ENCODE results near the gene NFATC4.

NFATC4 gene

DNA sequence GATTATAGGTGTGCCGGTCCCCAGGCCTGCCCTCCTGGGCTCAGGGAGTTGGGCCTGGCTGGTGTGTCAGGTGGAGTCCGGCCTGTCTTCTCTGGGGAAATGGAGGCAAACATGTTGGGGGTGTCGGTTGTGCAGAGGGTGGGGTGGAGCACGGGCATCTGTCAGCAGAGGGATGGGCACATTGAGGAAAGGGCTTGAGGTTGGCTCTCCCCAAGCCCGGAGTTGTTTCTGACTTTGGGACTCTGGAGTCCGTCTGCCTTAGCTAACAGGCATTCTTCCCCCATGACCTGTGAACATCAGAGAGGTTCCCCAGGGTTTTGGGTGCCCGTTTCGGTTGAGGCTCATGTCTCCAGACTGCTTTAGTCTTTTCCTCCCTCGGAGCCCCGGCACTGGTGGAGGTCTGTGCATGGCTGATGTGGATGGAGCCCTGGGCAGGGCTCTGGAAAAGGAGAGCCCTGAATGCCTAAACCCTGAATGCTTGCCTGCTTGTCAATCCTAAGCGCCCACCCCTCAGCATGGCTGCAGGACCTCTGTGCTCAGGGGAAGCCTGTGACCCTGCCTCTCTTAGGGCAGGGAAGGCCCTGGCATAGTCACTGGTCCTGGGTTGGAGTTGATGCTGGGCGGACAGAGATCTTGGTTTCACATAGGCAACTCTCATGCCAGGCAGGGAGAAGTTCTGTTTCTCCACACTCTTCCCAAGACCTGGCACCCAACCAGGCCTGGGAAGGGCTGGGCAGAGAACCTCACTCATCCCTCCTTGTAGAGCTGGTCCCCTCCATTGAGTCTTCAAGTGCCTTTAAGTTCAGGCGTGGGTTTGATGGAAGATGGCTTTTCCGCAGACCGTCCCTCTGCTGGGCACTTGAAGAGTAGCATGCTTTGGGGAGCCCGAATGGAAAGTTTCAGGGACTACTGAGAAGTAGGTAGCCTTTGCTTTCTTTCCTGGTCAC is 43.7 kb downstream of the NFATC4 start:
- DNase-seq, result peak; percentile 3

DNA sequence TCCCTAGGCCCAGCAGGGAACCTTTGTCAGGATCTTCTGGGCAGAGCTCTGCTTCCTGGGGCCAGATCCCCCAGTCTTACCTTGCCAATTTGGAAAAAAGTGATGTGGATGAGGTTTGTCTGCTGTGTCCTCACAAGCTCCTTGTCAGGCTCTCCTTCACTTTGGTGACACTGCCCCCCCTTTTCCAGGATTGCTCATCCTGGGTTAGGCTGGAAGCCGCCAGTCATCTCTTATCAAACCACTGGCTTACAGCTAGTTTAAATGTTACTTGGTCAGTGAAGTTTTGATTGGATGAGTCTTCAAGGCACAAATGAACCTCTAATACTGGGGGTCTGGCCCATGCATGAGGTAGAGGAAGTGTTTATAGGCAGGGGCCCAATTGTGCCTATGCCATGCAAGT is 46.1 kb downstream of the NFATC4 start:
- DNase-seq, result no peak

DNA sequence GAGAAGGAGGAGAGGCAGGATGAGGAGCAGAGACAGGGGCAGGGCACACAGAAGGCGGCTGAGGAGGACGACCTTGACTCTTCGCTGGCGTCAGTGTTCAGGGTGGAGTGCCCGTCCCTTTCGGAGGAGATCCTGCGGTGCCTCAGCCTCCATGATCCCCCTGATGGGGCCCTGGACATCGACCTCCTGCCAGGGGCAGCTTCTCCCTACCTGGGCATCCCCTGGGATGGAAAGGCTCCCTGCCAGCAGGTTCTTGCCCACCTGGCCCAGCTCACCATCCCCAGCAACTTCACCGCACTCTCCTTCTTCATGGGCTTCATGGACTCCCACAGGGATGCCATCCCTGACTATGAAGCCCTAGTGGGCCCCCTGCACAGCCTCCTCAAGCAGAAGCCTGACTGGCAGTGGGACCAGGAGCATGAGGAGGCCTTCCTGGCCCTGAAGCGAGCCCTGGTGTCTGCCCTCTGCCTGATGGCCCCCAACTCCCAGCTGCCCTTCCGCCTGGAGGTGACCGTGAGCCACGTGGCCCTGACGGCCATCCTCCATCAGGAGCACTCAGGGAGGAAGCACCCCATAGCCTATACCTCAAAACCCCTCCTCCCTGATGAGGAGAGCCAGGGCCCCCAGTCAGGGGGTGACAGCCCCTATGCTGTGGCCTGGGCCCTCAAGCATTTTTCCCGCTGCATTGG is 46.9 kb downstream of the NFATC4 start:
- DNase-seq, result no peak

DNA sequence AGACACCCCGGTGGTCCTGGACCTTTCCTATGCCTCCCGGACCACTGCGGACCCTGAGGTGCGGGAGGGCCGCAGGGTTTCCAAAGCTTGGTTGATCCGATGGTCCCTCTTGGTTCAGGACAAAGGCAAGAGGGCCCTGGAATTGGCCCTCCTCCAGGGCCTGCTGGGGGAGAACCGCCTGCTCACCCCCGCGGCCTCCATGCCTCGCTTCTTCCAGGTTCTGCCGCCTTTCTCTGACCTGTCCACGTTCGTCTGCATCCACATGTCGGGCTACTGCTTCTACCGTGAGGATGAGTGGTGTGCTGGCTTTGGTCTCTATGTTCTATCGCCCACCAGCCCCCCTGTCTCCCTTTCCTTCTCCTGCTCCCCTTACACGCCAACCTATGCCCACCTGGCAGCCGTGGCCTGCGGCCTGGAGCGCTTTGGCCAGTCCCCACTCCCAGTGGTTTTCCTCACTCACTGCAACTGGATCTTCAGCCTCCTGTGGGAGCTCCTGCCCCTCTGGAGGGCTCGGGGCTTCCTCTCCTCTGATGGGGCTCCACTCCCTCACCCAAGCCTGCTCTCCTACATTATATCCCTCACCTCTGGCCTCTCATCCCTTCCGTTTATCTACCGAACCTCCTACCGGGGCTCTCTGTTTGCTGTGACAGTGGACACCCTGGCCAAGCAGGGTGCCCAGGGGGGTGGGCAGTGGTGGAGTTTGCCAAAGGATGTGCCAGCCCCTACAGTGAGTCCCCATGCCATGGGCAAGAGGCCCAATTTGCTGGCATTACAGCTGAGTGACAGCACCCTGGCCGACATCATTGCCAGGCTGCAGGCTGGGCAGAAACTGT is 47.7 kb downstream of the NFATC4 start:
- DNase-seq, result no peak

DNA sequence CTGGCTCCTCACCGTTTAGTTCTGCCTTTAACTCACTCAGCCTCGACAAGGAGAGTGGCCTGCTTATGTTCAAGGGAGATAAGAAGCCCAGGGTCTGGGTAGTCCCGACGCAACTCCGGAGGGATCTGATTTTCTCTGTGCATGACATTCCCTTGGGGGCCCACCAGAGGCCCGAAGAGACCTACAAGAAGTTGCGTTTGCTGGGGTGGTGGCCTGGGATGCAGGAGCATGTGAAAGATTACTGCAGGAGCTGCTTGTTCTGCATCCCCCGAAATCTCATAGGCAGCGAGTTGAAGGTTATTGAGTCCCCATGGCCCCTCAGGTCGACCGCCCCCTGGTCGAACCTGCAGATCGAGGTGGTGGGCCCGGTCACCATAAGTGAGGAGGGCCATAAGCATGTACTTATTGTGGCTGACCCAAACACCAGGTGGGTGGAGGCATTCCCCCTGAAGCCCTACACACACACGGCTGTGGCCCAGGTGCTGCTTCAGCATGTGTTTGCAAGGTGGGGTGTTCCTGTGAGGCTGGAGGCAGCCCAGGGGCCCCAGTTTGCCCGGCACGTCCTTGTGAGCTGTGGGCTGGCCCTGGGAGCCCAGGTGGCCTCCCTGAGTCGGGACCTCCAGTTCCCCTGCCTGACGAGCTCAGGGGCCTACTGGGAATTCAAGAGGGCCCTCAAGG is 48.4 kb downstream of the NFATC4 start:
- DNase-seq, result no peak

DNA sequence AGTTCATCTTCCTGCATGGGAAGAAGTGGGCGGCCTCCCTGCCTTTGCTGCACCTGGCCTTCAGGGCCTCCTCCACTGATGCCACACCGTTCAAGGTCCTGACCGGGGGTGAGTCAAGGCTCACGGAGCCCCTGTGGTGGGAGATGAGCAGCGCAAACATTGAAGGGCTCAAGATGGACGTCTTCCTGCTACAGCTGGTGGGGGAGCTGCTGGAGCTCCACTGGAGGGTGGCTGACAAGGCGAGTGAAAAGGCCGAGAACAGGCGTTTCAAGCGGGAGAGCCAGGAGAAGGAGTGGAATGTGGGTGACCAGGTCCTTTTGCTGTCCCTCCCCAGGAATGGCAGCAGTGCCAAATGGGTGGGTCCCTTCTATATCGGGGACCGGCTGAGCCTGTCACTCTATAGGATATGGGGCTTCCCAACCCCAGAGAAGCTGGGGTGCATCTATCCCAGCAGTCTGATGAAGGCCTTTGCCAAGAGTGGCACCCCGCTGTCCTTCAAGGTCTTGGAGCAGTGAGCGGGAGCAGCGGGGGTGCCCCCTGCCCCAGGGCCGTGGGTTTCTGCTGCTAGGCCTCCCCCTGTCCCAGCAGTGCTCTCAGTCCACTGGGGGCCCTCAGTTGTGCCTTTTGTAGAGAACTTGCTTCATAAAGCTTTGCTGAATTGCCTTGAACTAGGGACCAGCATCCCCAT is 49.1 kb downstream of the NFATC4 start:
- DNase-seq, result no peak

DNA sequence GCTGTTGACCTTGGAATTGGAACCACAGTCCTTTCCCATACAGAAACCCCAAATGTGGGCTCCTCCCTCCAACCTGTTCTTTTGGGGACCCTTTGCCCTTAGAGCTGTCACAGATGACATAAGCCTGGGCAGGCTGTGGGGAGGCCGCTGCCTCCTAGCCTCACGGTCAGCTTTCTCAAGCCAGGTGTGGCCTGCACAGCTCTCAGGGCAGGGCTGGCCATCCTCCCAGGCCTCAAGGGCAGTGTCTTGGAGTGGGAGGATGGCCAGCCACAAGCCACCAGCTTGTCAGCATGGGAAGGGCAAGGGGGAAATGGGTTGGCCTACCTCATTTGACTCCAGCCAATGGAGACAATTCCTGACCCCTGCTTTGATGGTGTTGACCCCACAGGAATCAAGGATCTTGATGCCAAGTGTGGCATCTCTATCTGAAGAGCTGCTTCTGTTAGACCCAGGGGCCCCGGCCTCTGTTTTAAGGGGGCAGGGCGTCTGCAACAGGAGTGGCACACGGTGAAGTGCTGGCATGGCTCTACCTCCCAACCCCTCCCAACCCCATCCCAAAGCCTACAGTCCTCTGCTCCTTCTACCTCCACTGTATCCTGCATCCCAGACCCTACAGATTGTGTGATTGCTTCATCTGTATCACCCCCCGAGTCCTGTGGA is 50.0 kb downstream of the NFATC4 start:
- DNase-seq, result no peak

DNA sequence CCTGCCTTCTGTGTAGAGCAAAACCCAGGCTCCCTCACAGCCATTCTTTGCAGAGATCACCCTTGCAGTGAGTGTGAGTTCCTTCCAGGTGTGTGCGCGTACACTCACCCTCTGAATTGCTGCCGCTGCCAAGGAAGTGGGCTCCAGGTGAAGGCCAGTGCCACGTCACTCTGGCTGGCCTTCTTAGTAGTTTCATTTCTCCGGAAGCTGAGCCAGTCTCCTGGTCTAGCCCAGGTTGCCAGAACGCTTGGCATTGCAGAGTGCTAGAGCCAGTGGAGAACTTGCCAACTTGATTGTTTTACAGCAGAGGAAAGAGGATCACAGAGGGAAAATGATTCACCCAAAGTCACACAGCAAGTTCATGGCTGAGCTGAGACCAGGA is 50.5 kb downstream of the NFATC4 start:
- DNase-seq, result no peak

DNA sequence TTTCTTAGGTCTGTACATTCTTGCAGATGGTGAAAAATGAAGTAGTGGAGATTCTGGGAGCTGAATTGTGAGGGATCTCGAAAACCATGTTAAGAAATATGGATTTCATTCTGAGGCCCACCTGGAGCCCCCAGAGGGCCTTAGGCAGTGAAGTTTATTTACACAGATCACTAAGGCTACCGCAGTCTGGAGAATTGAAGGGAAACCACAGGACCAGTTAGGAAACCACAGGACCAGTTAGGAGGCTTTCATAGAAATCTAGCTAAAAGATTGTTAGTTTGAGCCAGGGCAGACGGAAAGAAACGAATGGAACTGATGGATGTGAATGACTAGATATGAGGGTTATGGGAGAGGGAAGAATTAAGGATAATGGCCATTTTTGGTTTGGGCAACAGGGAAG is 54.3 kb downstream of the NFATC4 start:
- DNase-seq, result no peak

DNA sequence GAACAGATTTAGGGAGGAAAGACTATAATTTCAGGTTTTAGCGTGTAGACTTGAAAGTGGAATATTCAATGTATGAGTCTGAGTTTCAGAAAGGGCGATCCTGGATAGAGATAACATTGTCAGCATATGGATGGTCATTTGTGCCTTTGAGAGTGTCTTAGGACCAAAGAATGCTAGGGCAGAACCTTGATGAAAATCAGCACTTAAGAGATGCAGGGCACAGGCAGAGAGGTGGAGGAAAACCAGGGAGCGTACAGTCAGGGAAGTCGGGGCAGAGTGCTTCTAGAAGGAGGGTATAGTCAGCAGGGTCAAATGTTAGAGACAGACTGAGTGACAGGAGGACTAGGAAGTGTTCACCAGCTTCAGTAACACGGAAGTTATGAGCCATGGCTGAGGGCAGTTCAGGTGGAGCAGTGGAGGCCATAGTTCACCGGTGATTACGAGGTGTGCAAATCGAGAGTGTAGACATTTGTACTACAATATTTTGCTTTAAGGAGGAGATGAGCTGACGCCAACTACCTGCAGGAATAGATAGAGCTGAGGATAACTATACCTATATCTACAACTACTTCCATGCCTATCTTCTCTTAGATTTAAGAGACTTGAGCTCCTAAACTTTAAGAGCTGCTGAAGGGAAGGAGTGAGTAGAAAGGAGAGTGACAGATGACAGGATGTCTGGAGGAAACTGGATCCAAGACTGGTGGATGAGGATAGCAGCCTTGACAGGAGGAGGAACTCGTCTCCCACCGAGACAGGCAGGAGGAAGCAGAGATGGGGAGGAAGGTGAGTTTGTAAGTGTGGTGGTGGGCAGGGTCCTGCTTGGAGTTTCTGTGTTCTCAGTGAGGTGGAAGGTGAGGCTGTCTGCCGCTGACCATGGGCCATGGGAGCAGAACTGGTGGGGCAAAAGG is 55.0 kb downstream of the NFATC4 start:
- no peak for DNase-seq

DNA sequence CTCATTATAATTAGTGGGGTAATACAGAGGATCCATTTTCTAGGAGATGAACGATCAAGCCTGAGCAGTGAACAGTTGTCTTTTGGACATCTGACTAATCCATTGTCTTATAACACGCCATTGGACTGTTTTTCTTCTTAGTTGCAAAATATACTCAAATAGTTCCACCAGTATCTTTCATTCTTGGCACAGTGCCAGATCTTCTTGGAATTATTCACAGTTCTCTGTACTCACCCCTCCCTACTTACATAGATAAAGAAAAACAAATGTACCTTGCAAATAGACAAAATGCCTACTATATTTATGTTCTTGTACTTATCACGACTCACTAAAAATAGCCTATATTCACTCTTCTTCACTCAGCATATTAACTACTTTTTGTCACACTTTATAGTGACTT is 57.7 kb downstream of the NFATC4 start:
- no peak for DNase-seq

DNA sequence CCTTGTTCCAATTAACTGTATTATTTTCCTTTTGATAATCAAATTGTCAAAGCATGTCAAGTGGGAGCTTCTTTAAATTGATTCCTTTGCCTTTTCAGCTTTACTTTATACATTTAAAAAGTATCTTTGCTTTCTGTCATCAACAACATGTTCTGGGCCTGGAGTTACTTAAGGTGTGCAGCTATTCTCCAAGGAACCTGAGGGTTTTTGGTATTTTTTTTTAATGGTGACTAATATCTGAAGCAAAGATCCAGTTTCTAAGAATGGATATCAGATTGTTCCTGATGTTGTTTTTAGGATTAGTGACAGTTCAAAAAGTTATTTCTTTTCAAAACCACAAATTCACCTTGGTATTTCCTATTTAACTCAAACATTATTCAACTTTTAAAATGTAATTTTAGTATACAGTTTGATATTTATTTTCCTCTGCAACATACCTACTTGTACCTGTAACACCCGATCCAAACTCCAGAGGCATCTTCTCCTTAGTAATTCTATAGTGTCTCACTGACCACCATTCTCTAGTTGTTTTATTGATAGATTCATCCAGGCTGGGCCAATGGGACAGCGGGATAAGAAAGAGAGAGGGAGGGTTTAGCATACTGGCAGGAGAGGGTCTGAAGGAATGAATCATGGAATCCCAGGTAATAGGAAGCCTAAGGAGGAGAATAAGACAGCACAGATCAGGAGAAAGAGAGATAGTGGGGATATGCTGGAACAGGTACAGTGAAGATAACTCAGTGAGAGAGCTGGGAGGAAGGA is 58.3 kb downstream of the NFATC4 start:
- no peak for DNase-seq

DNA sequence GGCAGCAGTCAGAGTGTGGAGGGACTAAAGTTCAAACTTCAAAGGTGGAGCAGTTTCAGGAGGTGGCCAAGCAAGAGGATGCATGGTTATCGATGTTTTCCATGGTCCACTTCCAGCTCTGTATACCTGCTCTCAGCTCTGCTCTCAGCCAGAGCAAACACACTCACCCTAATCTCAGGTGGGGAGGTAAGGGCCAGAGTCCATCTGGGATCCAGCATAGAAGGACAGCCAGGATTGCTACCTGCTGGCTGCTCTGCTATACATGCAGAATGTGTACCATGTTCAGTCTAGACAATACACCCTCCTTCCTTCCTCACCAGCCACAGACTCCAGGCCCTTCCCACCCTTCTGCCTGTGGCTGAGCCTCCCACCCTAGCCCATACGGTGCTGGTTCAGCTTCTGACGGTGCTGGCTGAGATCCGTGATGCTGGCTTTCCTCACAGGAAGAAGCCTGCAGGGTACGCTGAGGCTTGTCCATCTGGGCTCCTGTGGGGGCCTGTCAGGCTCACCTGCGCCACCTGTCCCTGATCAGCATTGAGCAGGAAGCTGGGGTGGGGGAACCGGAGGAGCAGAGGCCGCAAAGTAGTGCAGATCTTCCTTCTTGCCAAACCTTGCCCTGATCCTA is 59.0 kb downstream of the NFATC4 start:
- no peak for DNase-seq

DNA sequence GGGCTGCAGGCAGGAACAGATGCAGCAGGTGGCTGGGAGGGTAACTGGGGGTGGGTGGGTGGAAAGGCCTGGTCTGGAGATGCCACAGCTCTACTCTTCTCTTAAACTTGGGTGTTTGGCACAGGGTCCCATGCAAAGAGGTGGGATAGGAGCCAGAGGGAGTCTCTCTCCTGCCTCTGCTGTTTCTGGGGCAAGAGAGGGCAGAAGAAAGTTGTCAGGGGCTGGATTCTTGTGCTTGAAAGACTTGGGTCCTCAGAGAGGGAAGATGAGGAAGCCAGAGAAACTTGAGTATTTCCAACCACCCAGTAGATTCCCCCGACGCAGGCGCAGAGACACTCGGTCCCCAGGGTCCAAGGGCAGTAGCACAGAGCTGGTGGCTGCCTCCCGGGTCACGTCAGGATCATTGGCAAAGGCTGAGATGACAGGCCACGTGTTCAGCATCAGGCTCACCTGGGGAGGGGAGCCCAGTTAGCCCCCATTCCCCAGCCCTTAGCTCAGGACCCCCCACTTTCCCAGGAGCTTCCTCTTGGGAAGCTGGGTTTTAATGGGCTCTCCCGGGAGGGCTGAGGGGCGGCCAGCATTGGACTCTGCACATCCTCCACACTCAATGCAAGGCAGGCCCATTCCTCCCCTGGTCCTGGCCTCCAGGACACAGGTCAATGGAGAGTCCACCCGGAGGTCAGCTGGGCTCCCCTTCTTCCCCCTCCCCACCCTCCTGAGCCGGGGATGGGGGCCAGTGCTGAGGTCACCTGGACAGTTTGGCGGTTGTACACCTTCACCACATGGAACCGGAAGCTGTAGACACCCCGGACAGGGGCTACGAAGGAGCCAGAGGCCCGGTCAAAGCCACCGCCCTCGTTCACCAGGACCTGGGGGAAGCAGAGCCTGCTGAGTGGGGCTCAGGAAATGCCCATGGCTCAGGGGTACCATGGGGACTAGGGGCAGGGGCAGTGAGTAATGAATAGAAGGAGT is 59.8 kb downstream of the NFATC4 start:
- DNase-seq, result no peak

DNA sequence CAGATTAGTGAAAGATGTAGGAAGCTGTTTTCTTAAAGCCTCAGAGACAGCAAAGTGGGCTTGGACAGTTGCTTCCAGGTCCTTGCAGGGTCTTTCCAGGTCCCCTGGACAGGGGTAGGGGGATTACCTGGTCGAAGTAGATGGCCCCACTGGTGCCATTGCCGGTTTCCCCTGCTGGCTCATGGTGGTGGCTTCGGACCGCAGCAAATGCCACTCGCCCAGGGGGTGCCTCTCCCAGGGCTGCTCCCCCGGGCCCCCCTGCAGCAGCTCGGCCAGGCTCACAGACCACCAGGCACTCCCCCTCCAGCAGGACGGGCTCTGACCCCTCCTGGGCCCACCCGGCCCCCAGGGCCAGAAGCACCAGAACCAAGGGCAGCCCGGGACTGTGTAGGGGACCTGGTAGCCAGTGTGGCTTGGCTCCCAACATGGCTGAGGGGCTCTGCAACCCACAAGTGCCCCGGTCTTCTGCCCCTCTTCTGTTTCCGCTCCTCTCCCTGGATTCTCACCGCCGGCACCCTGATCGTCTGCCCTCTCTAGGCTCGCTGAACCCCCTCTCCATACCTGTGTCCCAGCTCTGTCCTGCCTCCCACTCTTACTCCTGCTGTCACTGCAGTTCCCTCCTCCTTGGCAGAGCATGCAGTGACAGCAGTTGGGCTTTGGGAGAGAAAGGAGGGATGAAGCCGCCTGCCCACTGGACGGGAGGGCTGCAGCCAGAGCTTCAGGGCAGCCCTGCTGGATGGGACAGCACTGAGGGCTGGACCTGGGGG is 60.8 kb downstream of the NFATC4 start:
- no peak for DNase-seq

All from stimulated activated naive CD4-positive, alpha-beta T cell treated with Interleukin-2 at 50 U/mL for 16 hours (primary cell).